Inflammatory macrophage treated with lipopolysaccharide for 4 hours (primary cell): Measurements from ENCODE around the gene SEMA4B.

ENCODE experiments used
- DNase-seq: peaks from one replicate; pipeline ENCODE4 v3.0.0-alpha.2; 2020

SEMA4B gene

DNA sequence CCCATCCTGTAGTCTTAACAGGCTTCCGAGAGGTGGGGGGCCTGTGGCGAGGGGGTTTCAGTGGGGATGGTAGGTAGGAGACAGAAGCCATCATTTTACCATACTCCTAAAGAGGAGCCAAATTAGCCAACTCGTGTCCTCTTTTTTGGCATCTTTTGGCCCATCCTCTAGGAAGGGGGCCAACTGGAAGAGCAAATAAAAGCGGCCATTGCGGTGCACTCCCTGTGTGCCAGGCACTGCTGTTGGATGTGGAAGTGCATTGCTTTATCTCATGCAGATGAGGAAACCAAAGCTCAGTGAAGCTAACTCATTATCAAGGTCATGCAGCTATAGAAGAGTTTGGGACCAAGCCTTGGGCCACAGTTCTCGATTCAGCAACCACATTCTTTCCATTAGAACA, 6.1 kb downstream of the SEMA4B start:
- no peak for DNase-seq

- no peak for DNase-seq
Measured at GRCh38 chr15:90208356-90208755, 7.2 kb downstream of the SEMA4B start.

DNA sequence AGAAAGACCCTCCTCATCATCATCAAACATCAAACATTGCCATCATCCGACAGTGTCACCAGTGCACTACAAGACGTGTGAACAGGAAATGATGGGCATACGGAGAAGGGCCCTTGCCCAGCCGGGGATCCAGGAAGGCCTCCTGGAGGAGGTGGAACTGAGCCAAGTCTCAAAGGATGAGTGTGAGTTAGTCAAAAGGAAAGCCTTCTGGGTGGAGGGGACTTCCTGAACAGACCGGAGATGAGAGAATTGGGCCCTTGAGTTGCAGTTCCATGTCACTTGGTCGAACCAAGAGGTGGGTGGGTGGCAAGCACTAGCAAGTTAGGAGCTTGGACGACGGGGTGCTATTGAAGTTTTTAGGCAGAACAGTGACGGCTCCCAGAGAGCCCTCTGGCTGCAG, 8.5 kb downstream of the SEMA4B start:
- no peak for DNase-seq

- DNase-seq: no peak
Measured at GRCh38 chr15:90210593-90210992, 9.5 kb downstream of the SEMA4B start.

DNA sequence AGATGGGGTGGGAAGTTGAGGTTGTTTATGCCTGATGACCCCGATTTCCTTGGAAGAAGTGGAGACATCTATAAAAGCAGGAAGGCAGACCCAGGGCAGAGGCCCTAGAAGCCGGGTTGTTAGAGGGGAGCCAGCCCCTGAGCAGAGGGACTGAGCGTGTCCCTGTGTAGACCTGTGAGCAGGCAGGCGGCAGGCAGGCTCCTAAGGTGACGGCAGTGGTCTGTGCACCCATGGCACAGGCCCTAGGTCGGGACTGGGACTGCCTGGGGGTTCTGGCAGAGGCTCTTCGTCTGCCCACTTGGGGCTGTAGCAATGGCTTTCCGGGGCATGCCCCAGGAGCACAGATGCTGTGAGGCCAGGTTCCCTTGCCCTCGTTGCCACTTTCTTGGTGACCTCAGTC, 9.9 kb downstream of the SEMA4B start:
- DNase-seq: no peak

- DNase-seq: no peak
Measured at GRCh38 chr15:90211440-90212143, 10.5 kb downstream of the SEMA4B start.

GRCh38 chr15:90212221-90213098, 11.3 kb downstream of the SEMA4B start:
- DNase-seq: no peak

- DNase-seq: no peak
Measured at GRCh38 chr15:90213122-90213817, 12.1 kb downstream of the SEMA4B start.

DNA sequence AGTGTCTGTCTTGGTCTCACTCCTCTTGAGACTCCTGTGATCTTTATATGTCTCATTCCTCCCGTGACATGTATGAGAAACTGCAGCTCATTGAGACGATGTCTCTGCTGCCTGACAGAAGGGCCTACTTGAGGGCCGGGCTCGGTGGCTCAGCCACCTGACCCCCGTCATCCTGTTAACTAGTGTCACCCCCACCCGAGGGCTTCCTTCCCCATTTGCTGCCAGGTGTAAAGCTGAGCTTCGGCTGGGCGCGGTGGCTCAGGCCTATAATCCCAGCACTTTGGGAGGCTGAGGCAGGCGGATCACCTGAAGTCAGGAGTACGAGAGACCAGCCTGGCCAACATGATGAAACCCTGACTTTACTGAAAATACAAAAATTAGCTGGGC, 12.7 kb downstream of the SEMA4B start:
- DNase-seq: no peak

GRCh38 chr15:90214553-90215196, 13.5 kb downstream of the SEMA4B start:
- DNase-seq: peak; percentile 43

DNA sequence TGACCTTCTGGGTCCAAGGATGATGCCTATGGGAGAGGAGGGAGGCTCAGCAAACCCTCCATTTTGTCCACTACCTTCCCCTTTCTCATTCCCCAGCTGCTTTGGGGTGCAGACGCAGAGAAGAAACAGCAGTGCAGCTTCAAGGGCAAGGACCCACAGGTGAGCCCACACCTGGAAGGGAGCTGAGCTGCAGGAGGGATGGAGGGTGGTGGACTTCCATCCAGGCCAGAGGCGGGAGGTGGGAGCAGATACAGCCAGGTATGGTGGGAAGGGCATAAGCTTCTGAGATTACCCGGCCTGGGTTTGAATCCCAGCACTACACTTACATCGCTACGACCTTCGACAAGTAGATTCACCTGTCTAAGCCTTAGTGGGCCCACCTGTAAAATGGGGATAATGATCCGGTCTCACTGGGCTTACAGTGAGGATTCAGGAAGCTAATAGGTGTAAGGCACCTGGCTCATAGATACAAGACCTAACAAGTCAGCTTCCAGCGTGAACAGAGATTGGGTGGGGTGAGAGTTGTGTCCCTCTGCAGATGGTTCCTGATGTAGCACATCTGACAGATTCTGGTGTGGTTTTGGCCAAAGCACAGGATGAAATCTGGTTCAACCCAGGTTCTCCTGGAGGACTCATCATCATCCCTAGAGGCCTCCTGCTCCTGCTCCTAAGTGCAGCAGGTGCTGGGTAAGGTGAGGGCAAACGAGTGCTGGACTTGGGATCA, 16.7 kb downstream of the SEMA4B start:
- DNase-seq: no peak

- peak; percentile 18 for DNase-seq
Measured at GRCh38 chr15:90219421-90220141, 18.5 kb downstream of the SEMA4B start.

- DNase-seq: peak; percentile 75
Measured at GRCh38 chr15:90221246-90221900, 20.2 kb downstream of the SEMA4B start.

GRCh38 chr15:90222547-90222946, 21.4 kb downstream of the SEMA4B start:
- DNase-seq: peak; percentile 34

- DNase-seq: no peak
Measured at GRCh38 chr15:90223441-90224165, 22.5 kb downstream of the SEMA4B start.

GRCh38 chr15:90225047-90225446, 23.9 kb downstream of the SEMA4B start:
- DNase-seq: no peak

GRCh38 chr15:90225504-90226234, 24.5 kb downstream of the SEMA4B start:
- DNase-seq: no peak

- no peak for DNase-seq
Measured at GRCh38 chr15:90227336-90227735, 26.2 kb downstream of the SEMA4B start.
